ENCODE data around the gene GORASP1. TPM values are rescaled to one million over a fixed set of nuclear protein-coding genes. Genes with fewer than 3 reads are reported as not detected.
A peak's percentile ranks its signal among the peaks of the same experiment; 100 is the strongest.

The GORASP1 gene
- polyA plus RNA-seq, 3 donors = 60.8 to 73.9 (median 66.3) TPM

GRCh38 chr3:39144095-39144747 is 36.8 kb upstream of the GORASP1 start:
- DNase-seq (ENCODE audit: extremely low read depth in 1 of 11, low read depth in 9 of 11, low spot score in 4 of 11) = no peak

- no peak for DNase-seq (ENCODE audit: extremely low read depth in 1 of 11, low read depth in 9 of 11, low spot score in 4 of 11)
Observed at GRCh38 chr3:39143051-39143885, 35.8 kb upstream of the GORASP1 start.

GRCh38 chr3:39142067-39142466 is 34.6 kb upstream of the GORASP1 start:
- DNase-seq (ENCODE audit: extremely low read depth in 1 of 11, low read depth in 9 of 11, low spot score in 4 of 11) = no peak

- peak in 1 of 11 donors; percentile 20 for DNase-seq (ENCODE audit: extremely low read depth in 1 of 11, low read depth in 9 of 11, low spot score in 4 of 11)
Observed at GRCh38 chr3:39141171-39141995, 34.0 kb upstream of the GORASP1 start.

- no peak for DNase-seq (ENCODE audit: extremely low read depth in 1 of 11, low read depth in 9 of 11, low spot score in 4 of 11)
Observed at GRCh38 chr3:39140341-39140971, 33.0 kb upstream of the GORASP1 start.

DNA sequence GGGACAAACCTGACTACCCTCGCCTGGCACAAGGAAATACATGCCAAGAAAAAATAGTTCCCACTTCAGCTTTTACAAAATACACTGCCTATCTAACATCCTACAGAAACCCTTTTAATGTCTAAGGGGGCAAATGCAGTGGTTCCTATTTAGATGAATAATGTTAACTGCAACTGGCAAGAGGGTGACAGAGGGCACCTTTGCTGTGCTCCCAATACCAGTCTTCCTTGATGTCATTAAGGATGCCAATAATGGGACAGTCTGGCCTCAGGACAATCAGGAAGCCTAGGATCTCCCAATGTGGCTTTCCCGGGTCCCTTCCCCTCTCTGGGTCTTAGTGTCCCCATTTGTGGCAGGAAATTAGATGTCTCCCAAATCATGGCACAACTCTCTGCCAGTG is 32.0 kb upstream of the GORASP1 start:
- DNase-seq (ENCODE audit: extremely low read depth in 1 of 11, low read depth in 9 of 11, low spot score in 4 of 11) = no peak

DNA sequence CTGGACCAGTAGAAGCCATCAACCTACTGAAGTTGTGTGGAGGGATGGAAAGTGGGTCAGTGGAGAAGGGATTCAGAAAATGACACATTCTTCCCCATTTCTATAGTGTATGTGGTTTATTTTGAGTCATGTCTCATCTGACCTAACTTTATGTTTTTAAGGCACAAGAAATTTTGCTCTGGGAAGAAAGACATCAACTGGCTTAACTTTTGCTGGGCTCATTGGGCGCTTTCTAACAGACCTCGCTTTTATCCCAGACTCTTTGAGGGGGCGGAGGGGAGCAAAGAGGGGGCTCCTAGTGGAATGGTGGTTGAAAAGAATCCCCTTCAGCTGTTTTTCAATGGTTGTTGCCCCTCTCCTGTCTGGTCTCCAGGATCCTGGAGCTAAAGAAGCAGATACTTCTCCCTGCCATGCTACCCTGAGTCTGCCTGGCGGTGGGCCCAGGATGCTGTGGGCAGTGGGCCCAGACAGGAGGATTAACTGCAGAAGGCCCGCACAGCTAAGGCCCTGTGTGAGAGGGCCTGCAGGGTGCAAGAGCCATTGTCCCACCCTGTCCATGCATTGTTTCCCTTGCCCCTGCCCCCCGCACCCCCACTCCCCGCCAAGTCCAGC is 31.5 kb upstream of the GORASP1 start:
- DNase-seq (ENCODE audit: extremely low read depth in 1 of 11, low read depth in 9 of 11, low spot score in 4 of 11) = no peak

DNA sequence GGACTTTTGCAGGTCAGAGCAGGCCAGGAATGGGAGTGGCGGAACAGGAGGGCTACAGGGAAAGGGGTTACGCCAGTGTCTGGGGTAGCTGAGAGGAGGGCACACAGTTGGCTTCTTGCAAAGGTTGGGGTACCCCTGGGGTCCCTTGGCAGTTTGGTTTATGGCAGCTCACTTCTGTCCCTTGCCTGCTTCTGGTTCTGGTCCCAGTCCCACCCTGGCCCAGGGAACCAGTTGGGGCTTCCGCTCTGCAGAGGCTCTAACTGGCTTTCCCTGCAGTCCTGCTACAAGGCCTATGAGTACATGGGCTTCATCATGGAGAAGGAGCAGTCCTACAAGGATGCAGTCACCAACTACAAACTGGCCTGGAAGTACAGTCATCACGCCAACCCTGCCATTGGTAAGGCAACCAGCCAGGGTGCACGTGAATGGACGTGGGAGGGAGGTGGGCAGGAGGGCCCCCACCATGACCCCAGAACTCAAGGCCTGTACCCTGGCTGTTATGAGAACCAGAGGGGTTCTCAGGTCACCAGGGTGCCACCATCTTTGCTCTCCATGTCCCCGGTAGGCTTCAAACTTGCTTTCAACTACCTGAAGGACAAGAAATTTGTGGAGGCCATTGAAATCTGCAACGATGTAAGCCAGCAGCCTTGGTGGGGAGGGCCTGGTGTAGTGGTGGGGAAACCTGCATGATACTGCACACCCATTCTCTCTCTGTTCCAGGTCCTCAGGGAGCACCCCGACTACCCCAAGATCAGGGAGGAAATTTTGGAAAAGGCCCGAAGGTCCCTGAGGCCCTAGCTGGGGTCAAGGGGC is 30.8 kb upstream of the GORASP1 start:
- no peak for DNase-seq (ENCODE audit: extremely low read depth in 1 of 11, low read depth in 9 of 11, low spot score in 4 of 11)

GRCh38 chr3:39137435-39137936 is 30.1 kb upstream of the GORASP1 start:
- DNase-seq (ENCODE audit: extremely low read depth in 1 of 11, low read depth in 9 of 11, low spot score in 4 of 11) = no peak

DNA sequence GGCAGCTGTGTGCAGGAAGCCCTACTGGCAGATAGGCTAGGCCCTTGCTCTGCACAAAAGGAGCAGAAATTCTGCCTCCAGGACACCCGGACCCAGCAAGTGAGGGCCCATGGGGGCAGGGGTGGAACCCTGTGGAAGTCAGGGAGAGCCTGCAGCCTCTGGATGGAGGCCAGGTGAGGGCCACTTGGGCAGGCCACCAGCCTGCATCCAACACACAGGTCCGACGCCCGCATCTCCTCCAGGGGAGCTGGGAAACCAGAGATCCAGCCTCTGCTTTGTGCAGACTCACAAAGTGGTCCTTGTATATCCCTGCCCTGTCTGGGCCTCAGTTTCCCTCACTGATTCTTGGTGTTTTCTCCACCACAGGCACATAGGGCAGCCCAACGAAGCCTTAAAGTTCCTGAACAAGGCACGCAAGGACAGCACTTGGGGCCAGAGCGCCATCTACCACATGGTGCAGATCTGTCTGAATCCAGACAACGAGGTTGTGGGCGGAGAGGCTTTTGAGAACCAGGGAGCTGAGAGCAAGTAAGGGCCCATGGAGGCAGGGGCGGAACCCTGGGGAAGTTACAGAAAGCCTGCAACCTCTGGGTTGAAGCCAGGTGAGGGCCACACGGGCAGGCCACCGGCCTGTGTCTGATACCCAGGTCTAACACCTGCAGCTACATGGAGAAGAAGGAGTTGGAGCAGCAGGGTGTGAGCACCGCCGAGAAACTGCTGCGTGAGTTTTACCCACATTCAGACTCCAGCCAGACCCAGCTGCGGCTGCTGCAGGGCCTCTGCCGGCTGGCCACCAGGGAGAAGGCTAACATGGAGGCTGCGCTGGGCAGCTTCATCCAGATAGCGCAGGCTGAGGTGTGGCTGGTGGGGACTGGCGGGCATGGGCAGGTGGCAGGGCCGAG is 29.4 kb upstream of the GORASP1 start:
- no peak for DNase-seq (ENCODE audit: extremely low read depth in 1 of 11, low read depth in 9 of 11, low spot score in 4 of 11)

DNA sequence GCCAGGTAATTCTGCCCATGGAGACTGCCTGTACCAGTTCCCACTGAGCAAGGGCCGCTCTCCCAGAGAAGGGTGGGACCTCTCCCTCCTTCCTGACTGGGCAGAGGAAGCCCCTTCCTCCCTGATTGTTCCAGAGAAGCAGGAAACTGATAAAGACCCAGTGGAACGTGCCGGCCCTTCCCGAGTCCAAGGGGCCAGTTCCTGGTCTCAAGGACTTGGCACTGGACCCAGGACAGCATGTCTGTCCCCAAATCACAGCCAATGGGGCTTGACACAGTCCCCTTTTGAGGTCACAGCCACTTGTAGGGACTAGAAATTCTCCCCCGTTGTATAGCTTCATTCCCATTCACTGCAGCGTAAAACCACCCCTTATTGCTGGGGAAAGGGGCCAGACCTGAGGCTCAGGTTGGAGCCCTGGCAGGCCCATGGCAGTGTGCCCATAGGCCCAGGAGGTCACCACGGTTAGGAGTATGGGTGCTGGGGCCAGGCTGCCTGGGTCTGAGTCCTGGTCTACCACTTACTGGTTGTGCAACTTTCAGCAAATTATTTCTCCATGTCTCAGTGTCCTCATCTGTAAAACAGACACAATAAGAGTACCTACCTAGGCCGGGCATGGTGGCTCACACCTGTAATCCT is 27.9 kb upstream of the GORASP1 start:
- no peak for DNase-seq (ENCODE audit: extremely low read depth in 1 of 11, low read depth in 9 of 11, low spot score in 4 of 11)

DNA sequence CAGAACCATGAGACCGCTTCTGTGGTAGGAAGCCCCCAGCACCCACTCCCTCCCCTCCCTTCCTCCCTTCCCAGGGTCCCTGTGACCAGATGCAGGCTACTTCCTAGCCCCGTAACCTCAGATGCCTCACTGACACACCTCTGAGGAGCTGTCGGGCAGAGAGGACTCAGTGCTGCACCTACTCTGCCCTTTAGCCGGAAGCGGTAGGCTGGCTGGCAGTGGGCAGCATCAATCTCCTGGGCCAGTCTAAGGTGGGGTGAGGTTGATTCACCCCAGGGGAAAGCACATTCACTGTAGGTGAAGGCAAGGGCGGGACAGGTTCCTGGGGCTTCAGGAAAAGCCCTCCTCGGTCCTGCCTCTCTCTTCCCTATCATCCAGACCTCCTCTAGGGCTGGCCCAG is 26.9 kb upstream of the GORASP1 start:
- DNase-seq (ENCODE audit: extremely low read depth in 1 of 11, low read depth in 9 of 11, low spot score in 4 of 11) = no peak

DNA sequence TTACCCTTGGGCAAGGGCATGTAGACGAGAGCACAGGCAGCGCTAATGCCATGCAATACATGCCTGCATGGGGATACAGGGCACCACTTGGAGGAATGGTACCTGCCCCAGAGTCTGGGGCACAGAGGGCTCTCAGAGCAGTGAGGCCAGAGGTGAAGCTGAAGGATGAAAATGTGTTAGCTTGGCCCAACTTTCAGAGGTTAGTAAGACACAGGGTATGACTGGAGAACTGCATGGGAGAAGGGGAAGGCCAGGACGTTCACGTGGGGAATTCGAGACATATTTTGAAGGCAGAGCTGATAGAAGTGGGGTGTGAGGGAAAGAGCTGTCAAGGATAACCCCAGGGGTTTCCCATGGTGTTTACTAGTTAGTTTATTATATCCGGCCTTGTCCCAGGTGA is 26.4 kb upstream of the GORASP1 start:
- no peak for DNase-seq (ENCODE audit: extremely low read depth in 1 of 11, low read depth in 9 of 11, low spot score in 4 of 11)

DNA sequence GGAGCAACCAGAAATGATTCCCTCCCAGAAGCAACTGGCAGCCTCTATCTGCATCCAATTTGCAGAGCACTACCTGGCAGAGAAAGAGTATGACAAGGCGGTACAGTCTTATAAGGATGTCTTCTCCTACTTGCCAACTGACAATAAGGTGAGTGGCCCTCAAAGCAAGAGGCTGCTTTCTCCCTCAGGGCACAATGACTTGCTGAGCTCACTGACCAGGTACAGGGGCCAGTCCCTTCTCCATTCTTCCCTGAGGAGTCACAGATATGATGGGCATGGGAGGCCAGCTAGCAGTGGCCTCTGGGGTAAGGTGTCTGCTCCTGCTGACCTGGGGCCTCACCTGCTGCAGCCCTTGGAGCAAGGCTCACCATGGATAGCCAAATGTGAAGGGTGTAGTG is 25.7 kb upstream of the GORASP1 start:
- DNase-seq (ENCODE audit: extremely low read depth in 1 of 11, low read depth in 9 of 11, low spot score in 4 of 11) = no peak

DNA sequence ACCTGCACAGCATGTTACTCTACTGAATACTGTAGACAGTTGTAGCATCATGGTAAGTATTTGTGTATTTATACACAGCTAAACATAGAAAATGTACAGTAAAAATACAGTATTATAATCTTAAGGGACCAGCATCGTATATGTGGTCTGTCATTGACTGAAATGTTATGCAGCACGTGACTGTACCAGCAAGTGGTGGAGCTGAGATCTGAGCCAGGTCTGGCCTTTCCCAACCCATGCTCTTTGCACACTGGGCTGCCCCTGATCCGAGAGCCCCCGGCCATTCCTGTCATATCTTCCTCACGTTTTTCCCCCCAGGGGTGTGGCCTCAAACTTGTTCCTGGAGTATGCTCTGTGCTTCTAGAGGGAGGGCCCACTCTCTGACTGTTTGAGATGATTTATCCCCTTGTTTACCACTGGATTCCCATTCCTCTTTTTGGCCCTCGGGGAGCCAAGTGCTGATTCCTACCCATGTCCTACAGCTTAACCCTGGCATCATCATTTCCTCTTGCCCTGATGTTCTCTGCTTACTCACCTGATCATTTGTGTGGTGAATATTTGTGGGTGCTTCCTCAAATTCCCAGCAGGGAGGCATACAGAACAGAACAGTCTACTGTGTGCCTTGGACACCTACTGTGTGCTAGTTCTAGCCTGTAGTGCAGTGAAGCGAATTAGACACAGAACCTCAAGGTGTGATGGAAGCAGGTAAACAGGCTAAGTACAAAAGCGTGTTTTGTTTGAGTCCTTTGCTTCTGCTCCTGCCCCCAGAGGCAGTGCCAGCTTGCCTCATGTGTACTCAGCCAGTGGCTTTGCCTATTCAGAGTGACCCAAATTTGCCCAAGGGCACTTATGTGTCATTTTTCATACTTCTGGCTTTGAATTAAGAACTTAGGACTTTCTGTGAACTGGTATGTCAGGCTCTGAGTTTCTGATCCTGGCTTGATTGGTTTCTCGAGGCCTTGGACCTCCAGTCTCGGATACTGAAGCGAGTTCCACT is 25.0 kb upstream of the GORASP1 start:
- DNase-seq (ENCODE audit: extremely low read depth in 1 of 11, low read depth in 9 of 11, low spot score in 4 of 11) = no peak
